Measurements from ENCODE around the gene GSG1L. TPM values are rescaled to one million over a fixed set of nuclear protein-coding genes. Genes with fewer than 3 reads are reported as not detected.

GSG1L gene
- total RNA-seq (2014; rRNA removed; shearing (Covaris generic)): not detected in 2 replicates

DNA sequence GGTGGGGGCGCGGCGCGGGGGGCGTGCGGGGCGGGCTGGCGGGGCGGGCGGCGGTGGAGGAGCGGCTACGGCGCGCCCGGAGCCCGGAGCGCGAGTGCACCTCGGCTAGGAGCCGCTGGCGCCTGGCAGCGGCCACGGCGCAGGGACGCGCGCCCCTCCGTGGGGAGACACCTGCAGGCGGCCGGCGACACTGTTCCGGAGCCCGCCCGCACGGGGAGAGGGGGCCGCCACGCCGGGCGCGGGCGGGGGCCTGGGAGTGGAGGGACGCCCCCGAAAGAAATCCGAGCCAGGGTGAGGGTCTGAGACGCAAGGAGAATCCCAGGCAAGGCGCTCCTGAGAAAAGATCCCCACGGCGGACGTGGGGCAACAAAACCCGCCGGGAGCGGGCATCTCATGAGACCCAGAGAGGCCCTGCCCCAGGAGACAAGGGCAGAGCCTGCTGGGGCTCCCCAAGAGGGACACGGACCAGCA is at the start of gene GSG1L:
TSS of gene GSG1L (minus strand) at position 124 of the 471 bp plus-strand sequence. CDS start 290 bp downstream, outside the sequence.
- no peak for DNase-seq (ENCODE audit: low read depth)

DNA sequence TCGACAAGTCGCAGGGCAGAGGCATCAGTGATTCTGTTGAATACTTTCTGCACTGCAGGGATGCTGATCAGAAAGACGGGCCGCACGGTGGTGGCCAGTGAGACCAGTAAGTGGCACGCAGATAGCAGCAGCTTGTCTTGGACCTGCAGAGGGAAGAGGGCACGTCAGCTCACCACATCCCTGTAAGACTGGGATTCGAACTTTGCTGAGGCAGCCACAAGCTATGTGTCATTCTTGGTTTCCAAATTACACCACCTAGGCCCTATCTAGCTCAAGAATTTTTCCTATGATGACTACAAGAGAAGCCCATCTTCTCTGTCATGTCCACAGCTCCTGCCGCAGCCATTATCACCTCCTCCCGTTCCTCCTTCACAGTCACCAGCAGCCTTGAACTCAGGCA is 49.4 kb upstream of the GSG1L start:
- no peak for DNase-seq (ENCODE audit: low read depth)

DNA sequence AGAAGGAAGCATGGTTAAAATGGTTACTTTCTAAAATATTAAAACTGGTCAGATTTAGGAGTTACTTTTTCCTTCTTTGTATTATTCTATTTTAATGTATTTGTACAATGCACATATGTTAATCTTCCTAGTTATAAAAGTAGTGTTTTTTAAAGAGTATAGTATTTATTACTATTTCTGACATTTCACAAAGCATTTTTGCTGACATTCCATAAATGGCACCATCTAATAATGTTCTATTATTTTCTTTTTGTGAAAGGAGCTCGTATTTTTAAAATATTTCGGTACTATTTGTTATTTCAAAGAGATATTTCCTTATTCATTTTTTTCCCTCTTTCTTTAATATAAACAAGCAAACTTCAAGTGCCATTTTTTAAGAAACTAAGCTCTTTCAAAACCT is 47.5 kb upstream of the GSG1L start:
- no peak for DNase-seq (ENCODE audit: low read depth)

DNA sequence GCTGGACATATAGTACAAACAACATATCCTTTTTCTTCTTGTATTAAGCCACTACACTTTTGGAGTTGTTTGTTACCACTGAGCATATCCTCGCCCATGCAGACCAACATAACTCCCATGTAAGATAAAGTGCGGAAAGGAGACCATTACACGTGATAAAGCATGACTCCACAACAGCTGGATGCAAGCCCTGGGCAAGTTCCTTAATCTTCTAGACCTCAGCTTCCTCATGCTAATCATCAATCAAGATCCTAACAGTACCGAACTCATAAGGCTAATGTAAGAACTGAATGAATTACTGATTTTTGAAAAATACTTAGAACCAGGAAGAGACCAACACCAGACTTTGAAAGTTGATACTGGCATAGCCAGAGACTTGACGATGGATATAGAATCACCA is 47.0 kb upstream of the GSG1L start:
- no peak for DNase-seq (ENCODE audit: low read depth)

DNA sequence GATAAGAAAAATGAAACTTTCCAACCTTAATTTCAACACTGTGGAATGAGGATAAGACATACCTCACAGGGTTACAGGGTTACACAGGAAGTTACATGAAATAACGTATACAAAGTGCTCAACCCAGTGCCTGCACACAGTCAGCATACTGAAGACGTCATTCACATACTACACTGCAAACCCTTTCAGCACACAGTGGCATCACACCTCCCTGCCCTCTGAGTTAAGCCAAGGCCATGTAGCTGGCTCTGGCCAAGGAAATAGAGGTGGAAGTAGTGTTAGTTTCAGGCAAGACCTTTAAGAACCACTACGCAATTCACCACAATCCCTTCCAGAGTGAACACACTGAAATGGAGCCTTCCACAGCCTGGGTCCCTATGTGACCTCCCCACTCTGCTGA is 46.6 kb upstream of the GSG1L start:
- no peak for DNase-seq (ENCODE audit: low read depth)

DNA sequence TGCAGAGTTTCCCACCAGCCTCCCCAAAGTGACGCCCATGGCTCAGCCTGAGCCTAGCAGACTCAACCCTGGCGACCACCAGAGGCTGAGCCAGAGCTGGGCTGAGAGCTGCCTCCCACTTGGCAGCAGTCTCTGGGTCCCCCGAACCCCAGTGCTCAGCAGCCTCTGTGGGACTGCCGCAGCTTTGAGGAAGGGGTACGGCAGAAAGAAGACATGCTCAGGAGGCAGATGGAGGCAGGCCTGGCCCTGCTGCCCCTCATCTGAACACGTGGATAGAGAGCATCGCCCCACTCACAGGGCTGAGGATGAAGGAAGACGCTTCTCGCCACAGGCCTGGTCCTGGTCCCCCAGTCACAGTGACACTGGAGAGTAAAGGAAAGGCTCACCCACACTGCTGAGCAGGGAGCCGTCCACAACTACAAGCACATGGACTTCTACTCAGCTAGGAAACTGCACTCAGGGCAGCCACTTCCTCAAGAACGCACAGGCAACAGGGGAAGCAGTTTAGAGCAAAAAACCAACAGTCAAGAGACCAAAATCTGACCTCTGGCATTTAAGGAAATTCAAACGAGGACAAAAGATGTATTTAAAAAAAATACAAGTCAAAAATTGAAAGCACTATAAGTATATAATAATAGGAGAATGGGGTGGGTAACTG is 45.2 kb upstream of the GSG1L start:
- DNase-seq (ENCODE audit: low read depth): no peak

DNA sequence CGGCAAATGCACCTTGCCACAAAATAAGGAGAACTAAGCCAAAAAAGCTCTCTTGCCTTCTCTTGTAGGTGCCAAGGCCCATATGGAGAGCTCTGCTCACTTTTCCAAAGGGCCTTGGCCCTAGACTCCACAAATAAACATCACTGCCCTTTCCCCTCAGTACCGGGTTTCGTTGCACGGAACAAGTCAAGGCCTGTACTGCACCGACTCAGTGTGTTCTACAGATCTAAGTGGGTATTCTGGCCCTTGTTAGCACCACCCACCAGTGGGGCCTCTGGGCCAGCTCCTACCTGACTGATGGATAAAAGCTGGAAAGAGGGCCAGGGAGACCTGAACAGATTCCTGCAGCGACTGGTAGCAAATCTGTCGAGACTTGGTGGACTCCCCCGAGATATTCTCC is 43.7 kb upstream of the GSG1L start:
- no peak for DNase-seq (ENCODE audit: low read depth)

DNA sequence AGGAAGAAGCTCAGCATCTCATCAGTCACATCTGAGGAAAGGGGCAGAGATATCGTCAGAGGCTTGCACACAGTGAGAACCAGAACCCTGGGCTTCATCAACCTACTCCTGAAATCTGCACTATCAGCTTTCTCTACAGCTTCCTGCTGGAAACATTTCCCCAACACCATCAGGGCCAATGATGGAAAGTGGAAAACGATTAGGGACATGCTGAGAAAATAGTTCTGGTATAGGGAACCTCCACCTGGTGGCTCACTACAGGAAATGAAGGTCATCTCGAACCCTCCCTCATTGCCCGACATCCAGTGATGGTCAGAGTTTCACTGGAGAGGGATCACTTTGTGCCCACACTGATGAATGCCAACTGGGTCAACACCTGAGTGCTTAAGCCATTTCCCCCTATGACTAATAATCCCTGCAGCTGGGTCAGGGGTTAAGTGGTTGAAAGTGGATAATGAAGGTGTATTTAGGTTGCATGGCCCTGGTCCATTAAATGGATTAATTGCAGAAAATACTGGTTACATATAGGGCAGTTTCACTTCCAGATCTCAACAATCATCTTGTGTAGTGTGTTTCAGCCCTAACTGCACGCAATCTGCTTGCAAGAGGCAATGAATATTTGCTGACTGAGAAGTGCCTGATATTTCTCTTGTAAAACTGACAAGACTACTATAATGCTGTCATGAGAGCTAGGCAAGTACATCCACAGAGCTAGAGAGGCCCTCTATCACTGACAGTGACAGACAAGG is 43.1 kb upstream of the GSG1L start:
- no peak for DNase-seq (ENCODE audit: low read depth)

DNA sequence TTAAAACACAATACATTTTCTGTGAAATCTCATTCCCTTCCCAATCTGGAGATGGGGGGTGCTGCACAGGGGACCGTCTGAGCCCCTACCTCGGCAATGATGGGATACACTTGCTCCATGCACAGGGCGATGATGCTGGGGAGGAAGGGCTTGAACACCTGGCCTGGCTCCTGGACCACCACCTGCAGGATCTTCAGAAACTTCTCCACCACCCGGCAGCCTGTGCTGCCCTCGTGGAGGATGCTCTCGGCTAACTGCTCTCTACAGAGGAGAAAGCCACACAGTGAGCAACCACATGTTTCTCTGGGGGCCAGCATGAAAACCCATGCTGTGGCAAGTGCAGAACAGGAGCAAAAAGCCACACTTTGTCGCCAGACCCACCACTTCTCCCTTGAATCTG is 42.4 kb upstream of the GSG1L start:
- no peak for DNase-seq (ENCODE audit: low read depth)

DNA sequence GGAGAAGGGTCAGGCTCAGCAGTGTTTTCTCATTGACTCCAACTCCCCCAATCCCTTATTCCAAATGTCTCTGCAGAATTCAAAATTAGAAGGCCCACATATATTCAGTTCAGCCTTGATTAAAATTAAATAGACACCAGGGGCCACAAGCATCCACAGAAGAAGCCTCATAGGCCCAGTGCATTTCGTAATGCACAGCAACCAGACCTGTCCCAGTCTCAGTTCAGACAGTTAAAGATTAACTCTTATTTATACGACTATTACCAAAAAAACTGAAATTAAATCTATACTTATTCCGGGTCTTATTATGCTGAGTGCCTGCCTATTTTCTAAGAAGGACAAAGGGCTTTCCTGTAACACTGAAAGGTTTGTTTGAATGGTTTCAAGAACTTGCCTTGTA is 41.8 kb upstream of the GSG1L start:
- DNase-seq (ENCODE audit: low read depth): no peak

DNA sequence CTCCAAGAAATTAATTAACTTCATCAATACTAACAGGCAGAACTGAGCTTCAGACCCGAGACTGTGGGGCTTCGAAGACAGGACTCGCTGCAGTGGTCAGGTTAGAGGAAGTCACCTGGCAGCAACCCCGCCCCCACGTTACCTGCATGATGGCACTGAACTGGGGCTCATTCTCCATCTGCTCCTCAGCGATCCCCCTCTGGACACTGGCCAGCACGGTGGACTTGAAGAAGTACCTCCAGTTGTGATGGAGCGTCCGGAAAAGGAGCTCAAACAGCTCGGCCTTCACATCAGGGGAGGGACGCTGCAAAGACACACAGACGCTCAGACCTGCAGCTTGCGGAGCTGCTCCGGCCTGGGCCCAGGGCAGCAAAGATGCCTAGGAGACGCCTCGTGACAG is 40.9 kb upstream of the GSG1L start:
- DNase-seq (ENCODE audit: low read depth): no peak

DNA sequence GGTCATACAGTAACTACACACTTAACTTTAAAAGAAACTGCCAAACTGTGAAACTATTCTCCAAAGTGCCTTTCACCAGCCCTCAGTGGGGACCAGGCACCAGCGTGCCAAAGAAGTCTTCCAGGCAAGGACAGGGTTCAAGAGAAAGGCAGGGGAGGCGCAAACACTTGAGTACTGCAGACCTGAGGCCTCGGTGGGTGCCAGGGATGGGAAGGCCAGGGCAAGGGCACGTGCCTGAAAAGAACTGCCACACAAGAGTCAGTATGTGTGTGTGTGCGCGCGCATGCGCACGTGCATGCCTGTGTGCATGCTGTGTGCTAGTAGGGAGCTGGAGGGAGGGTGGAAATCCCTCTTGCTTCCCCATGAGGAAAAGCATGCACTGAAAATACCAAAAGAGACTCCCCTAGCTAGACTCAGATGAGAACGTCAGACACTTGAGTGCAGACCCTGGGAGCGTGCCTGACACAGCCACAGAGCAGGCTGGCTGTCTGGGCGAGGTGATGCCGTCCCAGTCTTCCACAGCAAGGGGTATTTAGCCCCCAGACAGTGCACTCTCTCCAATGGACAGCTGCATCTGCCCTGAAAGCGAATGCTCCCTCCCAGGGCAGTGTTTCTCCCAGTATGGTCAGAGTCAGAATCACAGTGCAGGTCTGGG is 40.1 kb upstream of the GSG1L start:
- no peak for DNase-seq (ENCODE audit: low read depth)

DNA sequence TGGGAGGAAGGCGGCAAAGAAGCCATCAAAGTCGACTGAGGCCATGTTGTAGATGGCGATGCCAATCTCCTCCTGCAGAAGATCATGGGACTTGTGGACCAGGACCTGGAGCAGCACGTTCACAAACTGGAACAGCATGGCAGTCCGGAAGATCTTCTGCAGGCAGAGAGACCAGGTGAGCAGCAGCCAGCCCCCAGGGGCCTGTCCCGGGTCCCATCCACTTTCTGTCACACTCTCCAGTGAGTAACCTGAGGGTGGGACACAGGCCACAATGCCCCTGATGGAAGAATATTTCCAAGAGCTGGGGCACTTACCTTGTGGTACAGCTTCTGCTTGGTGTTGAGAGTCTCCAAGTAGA is 38.0 kb upstream of the GSG1L start:
- DNase-seq (ENCODE audit: low read depth): no peak

DNA sequence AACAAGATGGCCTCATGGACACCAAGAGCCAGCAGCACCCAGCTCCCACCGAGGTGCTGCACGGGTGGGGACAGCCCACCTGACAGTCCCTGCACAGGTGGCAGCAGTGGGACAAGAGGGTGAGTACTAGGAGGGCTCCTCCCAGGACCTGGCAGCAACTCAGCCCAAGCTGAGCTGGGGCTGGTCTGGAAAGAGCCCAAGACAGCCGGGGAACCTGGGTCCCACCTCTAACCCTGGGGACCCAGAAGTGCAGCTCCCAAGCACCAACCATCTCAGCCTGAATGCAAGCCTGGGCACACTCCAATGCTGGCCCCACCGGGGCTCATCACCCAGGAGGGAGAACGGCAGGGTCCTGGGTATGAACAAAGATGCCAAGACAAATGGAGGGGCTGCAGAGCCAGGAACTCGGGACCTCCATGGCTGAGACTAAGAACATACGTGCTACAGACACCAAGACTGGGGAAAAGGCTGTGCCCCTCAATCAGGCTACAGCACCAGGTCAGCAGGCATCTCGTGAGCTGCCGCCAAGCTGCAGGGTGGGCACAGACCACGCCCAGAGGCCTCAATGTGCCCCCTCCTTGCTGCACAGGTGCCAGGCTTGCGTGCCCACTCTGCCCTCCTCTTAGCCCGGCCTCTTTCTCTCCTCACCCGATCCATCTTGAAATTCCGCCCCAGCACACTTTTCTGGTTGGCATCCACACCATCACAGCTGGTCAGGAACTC is 37.5 kb upstream of the GSG1L start:
- DNase-seq (ENCODE audit: low read depth): no peak

DNA sequence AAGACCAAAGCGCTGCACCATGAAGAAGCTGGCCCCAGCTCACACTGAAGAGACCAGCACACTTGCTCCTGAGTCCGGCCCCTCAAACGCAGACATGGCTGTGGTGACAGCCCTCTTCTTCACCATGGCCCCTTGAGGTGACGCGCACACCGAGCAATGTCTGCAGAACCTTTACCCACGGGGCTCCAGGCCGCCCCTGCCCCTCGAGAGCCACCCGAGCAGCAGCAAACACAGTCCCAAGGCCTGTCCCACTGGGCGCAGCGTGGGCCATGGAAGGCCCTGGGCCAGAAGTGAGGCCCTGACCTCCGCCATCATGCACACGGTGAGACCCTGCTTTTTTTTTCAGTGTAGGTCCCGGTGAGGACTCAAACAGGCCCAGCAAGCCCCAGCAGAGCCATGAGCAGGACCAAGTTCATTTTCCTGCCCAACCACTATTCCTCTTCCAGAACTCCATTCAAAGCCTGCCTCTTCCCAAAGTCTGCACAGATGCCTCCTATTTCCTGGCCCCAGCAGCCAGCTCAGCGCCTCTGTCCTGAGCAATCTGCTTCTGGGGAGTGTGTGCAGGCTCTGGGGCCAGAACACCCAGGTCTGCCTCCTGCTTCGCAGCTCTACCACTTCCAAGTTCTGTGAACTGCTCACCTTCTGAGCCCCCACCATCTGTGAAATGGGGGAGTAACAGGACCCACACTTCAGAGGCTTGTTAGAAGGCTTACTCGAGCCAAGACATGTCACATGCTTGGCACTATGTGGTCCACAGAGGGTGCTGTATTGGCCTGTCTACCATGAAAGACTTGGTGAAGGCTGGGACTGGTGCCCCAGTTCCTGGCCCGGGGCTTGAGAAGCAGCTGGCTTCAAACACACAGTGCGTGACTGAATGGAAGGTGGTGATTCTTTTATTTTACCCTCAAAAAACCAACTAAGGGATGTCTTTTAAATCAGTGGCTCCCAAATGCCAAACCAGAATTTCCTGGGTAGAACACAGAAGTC is 35.7 kb upstream of the GSG1L start:
- DNase-seq (ENCODE audit: low read depth): no peak

DNA sequence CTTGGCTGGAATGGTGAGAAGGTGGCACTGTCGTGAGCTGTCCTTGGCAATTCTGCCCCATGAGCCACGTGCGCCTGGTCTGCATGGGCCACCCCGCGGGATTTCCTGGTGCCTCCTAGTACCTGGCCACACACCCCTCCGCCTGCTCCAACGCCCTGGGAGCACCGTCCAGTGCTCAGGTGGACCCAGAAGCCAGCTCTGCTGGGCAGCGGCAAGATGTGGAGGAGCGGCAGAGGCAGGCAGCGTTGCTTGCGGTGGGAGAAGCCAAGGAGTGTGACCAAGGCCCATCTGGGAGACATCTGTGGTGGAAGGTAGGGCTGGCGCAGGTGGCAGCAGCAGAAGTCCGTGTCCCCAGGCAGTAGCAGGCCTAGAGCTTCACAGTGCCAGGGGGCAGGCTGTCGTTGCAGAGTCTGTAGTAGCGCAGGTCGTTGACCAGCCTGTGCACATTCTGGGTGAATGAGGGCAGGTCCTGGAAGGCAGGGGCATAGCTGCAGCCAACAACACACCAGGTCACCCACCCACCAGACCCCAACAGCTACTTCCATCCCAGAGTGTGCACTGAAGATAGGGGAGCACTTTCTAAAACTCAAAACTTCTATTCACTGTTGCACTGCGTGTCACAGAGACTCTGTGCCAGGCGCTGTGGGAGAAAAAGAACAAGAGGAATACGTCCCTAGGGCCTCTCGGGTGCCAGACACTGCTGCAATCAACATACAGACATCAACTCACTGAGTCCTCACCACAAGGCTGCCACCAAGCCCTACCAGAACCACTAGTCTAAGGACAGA is 34.9 kb upstream of the GSG1L start:
- no peak for DNase-seq (ENCODE audit: low read depth)

DNA sequence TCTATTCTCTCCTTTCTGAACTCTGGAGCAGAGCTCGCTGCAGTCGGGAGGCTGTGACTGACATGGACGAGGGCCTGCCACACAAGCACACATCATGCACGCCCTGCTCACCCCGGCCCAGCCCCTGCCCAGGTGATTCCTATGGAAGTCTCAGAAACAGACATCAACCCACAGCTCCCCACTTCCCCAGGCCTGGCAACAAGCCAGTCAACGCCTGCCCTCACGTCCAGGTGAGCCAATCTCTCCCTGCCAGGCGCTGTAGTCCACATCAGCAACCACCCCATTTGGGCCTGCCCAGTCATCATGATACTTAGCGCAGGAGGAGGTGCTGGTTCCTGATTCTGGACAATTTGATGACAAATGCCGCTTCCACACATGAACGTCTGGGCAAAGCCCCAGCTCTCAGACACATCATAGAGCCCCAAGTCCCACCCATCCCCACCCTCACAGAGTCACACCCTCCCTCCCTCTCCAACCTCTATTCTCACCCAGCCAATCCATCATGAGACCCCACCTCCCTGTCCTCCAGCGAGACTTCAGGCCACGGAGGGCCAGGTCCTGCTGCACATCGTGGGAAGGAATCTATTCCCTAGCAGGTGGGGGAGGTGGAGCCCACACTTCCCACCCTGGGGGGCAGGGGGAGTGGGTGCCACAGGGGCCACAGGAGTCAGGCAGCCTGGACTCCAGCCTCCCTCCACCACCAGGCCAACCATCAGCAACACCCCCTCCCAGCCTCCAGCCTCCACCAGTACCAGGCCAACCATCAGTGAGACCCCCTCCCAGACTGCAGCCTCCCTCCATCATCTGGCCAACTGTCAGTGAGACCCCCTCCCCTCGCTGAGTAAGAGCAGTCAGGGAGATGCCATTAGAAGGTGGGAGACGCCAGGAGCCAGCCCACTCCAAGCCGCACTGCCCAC is 33.7 kb upstream of the GSG1L start:
- DNase-seq (ENCODE audit: low read depth): no peak

DNA sequence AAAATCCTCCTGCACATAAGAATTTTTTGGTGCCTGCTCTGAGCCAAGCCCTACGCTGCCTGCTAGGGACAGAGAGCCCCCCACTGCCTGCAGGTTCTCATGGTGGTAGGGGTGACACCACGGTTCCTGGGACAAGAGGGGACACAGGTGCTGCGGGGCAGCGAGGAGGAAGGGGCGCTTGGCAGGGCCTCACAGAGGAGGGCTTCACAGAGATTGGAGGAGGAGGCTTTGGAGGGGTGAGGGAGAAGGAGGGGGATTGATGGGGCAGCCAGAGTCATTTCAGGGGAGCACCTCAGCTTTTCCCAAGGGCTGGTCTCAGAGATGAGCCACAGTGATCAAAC is 29.8 kb upstream of the GSG1L start:
- no peak for DNase-seq (ENCODE audit: low read depth)

DNA sequence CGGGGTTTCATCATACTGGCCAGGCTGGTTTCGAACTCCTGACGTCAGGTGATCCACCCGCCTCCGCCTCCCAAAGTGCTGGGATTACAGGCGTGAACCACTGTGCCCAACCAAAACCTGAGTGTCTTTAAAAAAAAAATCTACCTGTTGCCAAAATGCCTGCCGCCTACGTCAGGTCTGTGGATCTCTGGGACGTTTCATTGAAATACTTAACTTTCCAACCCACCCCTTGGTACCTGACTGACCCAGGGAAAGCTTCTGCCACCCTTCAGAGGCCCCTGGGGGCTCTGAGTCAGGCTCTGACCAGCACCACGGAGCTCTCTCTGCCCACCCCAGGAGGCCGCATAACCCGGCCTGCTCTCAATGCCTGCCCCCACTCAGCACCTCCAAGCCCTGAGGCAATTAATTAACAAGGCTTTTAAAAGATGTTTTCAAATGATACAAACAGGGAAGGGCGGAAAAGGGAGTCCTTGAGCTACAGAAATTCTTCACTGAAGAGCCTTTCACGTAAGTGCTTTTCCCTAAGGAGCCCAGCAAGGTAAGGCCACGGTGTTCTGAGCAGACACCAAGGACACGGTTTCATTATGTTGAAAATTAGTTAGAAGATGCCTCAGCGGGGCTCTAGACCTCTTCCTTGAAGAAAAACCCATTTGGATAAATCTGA is 29.3 kb upstream of the GSG1L start:
- DNase-seq (ENCODE audit: low read depth): peak; percentile 7
